Activated CD4-positive, alpha-beta T cell treated with anti-CD3 and anti-CD28 coated beads for 1 hour (primary cell): Measurements from ENCODE around the gene TBXT.
"Not testable (repeated sequence)": the region's sequence is repeated elsewhere in the genome, so short reads cannot be mapped to it uniquely, and the experiment has no call there.

Experiments
- DNase-seq: peaks from one replicate; pipeline ENCODE4 v3.0.0-alpha.2; 2020

TBXT gene

DNA sequence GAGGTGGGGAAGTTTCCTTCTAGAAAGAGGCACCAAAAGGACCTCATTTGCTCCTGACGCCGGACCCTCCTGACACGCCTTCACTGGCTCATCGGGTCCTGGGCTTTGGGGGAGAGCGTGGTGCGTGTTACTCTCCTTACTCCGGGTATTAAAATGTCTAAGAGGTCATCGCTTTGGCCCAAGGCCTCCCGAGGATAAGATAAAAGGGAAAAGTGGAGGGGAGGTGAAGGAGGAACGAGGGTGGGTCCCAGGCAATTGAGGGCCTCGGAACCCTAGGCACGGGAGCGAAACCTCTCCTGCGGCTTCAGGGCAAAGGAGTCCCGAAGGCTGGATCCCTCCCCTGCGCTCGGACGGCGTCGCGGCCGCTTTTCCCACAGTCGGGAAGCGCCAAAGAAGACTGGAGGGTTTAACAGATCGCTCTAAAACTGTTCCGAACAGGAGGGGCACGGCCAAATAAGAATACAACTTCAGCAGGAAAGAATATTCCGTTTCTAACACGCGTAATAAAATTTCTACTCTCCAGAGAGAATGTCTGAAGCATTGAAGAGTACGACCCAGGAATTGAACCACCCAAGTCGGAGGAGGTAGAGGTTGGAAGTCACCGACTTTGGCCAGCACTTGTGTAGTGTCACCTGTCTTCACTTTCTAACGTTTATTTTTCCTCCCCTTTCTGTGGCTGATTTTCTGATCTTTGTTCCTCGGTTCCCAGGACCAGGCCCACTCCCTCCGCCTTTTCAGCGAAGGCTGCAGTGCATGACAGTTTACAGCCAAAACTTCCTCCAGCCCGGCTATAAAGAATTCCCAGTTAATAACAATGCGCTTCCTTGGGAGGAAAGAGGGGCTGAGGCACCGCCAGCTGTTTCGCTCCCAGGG is 2.1 kb upstream of the TBXT start:
- DNase-seq, result no peak

DNA sequence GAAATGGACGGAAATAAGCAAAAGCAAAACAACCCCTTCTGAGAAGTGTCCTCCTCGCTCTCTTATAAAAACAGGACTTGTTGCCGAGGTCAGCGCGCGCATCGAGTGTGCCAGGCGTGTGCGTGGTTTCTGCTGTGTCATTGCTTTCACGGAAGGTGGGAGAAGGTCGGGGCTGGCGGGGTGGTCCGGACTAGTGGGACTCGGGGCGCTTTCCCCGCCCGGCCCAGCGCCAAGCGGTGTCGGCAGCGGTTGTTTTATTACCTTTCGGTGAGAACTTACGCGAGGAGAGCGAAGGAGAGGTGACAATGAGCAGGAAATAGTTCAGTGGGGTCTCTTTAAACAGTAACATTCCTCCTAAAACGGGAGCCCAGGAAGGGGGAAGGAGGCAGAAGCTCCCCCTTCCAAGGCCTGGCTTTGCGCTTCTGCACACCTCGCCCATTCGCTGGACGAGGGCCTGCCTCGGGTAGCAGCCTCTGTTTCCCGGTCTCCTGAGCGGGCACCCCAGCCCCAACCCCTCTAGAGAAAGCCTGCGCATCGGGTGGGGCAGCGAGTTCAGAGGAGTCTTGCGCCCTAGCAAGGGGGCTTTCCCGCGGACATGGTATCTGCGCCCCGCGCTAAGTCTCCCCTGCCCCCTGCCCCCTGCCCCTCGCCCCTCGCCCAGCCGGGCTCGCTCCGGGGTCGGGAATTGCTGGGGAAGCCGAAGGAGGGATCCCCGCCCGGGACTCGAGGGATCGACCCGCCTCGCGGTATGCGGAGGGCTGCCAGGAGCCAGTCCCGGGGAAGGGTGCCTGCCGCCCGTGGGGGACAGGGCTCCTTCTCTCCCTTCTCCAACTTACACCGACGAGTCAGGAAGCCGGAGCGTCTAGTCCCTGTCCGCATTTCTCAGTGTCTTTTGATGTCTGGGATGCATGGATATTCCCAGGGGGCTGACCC is 1.2 kb upstream of the TBXT start:
- DNase-seq, result no peak

DNA sequence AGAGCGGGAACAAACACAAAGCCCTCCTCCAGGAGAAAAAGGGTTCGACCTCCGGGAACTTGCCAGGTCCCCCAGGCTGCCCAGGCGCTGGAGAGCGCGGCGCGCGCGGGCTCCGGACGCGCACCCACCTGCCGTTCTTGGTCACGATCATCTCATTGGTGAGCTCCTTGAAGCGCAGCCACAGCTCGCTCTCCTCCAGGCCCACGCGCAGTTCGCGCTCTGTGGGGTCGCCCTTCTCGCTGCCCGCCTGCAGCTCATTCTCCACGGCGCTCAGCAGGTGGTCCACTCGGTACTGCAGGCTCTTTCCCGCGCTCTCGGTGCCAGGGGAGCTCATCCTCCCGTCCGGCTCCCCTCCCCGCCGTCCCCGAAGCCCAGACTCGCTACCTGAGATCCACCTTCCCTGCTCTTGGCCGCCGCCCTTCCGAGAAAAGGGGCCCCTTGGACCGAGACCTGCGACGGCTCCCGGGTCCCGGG is 356 bp downstream of the TBXT start:
- DNase-seq, result no peak

DNA sequence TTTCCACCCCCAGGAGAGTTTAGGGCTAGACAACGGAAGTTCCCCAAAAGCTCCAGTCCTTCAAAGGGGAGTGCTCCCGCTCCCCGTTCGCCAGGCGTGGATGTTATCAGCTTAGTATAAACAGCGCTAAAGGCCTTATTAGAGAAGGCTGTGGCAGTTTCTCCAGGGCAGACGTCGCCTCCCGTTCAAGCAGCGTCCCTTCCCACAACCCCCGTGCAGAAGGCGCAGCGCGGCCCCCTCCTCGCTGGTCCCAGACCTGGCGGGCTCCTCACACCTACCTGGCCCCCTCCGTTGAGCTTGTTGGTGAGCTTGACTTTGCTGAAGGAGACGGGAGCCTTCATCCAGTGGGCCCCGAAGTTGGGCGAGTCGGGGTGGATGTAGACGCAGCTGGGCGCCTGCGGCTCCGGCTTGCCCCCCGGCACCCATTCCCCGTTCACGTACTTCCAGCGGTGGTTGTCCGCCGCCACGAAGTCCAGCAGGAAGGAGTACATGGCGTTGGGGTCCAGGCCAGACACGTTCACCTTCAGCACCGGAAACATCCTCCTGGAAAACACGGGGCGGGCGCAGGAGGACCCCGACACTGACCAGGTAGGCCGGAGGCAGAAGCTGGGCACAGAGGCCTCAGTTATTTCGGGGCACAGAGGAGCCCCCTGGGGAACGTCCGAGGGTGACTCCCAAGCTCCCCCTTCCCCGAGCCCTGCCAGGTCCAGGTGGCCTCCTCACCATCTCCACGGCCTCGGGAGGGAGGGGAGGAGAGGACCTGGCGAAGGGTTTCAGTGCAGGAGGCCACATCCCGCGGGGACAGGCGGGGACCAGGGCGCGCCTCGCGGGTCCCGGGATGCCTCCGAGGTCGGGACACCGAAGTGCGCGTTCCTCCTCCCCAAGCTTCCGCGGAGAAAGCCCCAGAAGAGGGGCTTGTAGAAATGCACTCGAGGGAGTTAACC is 1.1 kb downstream of the TBXT start:
- no peak for DNase-seq

DNA sequence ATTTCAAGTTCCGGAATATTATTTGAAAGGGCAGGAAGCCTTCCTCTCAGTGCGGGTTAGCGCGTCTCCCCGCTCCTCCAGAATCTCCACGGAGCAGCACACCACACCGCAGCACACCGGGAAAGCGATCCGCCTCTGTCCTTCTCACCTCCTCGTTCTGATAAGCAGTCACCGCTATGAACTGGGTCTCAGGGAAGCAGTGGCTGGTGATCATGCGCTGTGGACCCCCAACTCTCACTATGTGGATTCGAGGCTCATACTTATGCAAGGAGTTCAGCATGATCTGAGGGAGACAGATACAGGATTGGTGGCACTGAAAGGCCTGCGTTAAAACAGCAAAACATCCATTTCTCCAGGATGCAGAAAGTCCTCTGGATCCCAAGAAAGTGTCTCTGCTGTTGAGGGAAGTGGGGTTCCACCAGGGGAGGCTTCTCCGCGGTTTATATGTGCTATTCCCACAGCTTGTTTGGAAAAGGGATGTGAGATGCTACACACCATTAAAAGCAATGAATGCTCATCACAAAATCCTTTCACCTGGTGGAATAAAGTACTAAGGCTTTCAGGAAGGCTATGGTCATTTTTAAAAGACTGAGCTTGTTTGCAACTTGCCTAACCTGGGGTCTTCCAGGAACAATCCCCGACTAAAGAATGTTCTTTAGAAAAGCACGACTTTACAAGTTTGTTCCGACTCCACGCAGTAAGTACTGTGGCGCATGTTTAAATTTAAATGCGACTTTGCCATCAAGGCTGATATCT is 1.9 kb downstream of the TBXT start:
- no peak for DNase-seq

DNA sequence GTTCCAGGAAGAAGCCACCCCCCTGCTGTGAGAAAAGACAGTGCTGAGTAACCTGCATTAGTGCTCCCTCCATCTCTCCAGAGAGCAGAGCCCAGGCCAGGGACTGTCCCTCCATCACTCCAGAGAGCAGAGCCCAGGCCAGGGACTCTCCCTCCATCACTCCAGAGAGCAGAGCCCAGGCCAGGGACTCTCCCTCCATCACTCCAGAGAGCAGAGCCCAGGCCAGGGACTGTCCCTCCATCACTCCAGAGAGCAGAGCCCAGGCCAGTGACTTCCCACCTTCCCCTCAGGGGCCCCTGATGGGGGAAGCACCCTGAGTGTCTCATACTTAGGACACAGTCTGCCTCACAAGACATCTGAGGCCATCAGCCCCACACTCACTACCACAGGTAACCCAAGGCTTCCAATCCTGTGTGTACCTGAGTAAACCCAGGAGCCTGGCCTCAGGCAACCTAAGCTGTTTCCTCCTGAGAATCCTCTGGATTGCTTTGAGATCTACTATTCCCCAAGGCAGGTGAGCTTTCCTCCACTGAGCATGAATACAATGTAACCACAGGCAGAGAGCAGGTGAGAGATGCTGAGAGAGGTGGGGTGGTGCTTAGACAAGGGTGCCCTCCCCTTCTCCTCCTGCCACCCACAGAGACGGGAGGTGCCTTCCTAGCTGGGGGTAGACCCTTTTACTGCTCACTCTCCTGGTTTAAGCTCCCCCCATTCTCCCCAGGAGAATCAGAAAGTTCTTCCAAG is 4.9 kb downstream of the TBXT start:
- DNase-seq, result no peak

DNA sequence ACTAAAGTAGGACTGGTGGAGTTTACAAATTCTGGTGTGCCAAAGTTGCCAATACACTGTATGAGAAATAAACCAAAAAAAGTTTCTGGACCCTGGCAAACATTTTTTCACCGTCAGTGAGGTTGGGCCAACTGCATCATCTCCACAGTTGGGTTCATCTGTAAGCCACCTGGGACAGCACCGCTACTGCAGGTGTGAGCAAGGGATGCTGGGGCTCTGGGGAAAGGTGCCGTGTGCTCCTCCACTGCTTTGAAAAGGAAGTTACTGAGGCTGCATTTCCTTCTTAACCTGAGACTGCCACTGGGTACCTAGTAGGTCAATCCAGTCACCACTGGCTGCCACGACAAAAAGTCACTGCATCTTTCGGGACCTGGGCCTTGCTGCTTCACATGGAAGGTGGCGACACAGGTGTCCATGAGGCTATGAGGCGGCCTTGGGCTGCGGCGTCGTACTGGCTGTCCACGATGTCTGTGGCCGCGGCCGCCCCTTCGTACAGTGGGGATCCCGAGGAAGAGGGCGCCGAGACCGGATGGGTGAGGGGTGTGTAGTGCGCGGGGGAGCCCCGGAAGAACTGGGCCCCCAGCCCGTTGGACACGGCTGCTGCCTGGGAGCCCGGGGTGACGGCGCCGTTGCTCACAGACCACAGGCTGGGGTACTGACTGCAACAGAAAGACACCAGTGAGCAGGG is 9.6 kb downstream of the TBXT start:
- DNase-seq, result no peak

DNA sequence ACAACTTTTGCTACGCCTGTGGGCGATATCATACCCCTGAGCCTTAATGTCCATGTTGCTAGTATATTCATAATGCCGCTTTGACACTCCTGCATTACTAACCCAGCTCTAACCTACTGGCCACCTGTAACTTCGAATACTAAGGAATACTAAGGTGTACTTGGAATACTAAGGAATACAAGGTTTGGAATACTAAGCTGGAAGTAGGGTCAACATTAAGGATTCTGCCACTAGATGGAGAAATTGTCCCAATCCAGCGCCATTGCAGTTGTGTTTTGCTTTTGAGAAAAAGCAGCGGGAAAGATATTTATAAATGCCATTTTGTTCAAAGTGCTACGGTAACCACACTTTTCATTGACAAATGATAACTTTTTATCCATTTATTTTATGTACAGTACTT is 10.7 kb downstream of the TBXT start:
- DNase-seq, result no peak

DNA sequence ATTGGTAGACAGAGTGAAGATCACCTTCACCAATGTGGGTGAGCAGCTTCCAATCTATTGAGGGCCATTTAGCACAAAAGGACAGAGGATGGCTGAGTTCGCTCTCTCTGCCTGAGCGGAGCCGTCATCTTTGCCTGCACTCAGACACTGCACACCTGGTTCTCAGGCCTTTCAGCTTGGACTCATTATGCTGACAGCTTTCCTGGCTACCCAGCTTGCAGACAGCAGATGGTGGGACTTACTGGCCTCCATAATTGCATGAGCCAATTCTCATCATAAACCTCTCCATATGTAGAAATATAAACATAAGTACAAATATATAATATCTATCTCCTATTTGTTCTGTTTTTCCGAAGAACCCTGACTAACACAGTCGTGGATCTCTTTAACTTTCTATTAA is 13.7 kb downstream of the TBXT start:
- DNase-seq, result no peak

DNA sequence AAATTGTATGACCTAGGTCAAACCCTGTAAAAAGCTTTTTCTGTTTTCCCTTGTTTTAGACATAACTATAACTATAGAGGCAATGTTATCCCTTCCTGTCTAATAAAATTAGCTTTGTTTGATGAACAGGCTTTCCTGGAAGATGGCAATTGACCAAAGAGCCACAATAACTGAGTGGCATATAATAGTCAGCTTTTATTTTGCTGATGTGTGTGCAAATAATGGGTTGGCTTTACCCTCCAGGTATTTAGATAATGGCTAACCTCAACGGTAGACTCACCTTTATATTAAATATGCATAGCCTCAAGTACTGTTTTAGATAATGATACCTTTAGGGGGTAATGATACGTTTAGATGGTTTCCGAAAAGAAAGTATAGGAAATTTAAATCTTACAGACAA is 15.0 kb downstream of the TBXT start:
- no peak for DNase-seq

DNA sequence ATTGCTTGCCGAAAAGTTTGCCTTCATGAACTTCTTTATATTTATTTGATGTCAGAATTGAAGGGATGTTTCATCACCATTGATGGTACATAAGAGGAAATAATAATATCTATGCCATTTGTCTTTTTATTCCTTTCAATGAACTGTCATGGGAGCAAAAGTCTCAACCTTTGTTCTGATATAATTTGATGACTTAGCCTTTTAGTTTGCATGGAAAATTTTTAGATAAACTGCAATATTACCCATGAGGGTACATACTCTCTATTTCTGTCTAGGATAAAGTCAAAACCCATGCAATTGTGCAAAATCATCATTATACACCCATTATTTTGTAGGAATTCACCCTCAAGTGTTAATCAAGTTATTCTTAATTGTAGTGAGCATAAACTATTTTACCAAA is 15.9 kb downstream of the TBXT start:
- no peak for DNase-seq

DNA sequence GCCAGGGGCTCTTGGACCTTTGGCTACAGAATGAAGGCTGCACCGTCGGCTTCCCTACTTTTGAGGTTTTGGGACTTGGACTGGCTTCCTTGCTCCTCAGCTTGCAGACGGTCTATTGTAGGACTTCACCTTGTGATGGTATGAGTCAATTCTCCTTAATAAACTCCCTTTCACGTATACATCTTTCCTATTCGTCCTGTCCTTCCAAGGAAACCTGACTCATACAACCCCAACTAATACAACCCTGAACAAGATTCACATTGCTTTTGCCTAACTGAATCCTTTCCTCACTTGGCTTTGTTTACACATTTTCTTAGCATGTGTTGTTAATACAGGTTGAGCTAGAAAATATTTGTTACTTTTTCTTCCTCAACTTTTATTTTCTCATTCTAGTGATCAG is 21.9 kb downstream of the TBXT start:
- no peak for DNase-seq

DNA sequence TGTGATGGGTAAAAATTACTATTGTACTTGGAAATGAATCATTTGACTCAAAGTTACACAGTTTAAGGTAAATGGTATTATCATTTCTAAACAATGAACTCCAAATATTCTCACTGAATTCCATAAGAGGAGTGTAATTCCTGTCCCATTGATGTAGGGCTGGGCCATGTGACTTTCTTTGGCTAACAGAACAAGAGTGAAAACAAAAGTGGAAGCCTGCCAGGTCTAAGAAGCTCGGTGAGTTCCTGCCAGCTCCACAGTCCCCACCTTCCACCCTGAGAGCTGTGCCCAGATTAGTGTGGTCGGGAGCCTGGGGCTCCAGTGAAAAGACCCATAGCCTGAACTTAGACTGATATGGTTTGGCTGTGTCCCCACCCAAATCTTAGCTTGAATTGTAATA is 24.6 kb downstream of the TBXT start:
- DNase-seq, result no peak

DNA sequence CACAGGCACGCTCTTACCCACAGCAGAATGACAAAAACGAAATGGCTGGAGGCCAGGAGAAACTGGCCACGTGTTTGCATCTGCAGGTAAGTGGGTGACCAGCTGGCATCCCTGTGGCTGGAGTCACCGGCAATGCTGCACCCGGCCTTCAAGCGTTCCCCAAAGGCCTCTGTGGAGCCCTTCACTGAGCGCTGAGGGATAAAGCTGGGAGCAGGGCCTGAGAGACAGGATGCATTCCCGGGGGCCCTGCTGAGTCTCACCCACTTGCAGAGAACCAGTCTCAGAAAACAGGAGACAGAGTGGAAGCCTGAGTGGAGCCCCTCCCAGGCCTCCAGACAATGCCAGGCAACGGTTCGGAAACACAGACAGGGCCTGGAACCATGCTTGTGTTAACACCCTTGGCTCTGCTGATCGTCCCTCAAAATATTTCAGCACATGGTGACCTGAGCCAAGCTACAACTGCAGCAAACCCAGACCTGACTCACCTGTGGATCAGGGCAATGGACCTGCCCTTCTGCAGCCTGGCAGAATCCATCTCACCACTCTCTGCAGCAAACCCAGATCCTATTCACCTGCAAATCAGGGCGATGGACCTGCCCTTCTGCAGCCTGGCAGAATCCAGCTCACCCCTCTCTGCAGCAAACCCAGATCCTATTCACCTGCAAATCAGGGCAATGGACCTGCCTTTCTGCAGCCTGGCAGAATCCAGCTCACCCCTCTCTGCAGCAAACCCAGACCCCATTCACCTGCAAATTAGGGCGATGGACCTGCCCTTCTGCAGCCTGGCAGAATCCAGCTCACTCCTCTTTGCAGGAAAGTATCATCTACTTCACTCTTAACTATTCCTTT is 39.8 kb downstream of the TBXT start:
- no peak for DNase-seq

DNA sequence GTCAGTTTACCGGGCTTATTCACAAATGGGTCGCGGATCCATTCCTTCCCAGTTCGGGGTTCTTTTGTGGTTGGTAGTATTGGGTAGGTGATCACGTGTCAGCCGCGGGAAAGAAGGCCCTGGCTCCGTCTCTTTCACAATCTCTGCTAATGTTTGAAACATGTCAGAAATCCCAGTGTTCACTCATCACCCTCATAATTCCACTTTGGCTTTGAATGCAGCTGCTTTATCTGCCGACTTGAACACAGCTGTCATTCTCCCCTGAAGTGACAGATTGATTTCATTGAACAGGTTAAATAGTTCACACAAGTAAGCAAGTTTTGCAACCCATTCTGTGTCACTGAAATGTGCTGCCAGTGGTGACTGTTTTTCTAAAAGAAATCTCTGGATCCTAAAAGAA is 44.5 kb downstream of the TBXT start:
- not testable (repeated sequence) for DNase-seq

DNA sequence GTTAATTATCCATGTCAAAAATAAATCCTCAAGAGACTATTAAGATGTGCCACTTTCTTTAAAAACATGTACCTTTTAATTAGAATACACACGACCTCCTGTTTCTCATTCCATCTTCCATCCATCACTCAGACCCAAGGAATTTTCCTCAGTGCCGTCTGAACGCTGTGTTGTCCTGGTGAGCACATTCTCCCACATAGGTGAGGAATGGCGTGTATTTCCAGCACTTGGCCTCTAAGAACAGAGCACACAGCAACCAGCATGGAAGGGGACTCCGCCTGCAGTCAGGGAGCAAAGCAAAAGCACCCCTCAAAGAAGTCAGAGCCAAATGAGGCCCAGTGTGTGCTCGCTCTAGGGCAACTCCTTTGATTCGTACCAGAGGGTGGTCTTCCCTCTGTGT is 45.9 kb downstream of the TBXT start:
- no peak for DNase-seq

DNA sequence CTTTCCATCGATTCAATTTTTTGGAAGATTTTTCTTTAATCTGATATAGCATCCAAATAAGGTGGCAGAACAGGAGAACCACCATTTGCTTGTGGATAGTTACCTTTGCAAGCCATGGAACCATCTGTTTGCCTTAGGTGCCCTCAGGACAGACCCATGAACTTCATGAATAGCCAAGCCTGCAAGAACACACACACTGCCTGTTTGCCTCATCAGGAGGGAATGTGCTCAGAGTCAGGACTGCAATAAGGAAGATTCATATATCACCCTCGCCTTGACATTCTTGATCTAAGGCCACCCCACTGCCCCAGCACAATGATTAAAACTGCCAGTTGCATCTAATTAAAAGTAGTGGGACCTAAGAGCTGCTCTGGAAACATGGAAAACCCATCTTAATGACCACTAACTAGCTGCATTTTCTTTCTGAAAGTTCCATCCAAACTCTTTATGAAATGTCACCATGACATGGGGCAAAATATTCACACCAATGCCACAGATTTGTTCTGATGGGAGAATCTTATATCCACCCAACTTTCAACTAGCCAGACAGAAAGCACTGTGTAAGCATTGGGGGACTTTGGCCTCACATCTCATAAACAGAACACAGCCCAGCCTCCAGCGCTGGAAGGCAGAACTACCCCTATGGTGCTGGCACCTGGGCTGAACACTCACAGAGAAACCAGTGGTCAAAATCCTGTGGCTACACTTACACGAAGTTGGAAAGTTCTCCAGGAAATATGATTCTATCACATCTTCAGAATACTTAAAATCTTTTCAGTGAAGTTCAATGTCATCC is 48.3 kb downstream of the TBXT start:
- no peak for DNase-seq

DNA sequence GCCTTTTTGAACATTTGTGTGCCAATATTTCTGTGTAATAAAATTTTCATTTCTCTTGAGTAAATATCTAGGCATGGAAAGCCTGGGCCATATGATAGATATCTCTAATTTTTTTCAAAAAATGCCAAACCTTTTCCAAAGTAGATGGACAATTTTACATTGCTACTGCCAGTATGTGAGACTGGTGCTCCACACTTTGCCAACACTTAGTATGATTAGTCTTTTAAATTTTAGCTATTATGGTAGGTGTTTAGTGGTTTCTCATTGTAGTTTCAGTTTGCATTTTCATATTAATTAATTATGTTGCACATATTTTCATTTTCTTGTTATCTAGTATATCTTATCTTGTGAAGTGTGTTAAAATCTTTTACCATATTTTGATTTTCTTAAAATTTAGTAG is 52.0 kb downstream of the TBXT start:
- DNase-seq, result no peak

DNA sequence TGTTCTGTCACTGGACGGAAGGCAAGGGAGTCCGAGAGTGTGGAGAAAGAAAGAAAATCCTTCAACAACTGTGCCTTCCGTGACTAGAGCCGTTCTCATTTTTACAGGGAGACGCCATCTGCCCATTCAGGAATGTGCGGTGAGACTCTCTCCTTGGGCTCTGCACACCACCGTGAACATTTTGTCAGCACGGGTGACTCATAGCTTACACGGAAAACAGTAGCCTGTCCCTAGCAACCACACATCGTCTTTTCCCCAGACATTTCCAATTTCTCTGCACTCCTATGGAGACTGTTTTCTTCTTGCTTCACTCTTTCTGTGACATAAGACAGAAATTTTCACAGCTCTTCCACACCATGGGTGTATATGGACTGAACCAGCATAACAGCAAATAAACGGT is 55.1 kb downstream of the TBXT start:
- DNase-seq, result no peak
